ENCODE data around the gene SPTBN1.

SPTBN1 gene

DNA sequence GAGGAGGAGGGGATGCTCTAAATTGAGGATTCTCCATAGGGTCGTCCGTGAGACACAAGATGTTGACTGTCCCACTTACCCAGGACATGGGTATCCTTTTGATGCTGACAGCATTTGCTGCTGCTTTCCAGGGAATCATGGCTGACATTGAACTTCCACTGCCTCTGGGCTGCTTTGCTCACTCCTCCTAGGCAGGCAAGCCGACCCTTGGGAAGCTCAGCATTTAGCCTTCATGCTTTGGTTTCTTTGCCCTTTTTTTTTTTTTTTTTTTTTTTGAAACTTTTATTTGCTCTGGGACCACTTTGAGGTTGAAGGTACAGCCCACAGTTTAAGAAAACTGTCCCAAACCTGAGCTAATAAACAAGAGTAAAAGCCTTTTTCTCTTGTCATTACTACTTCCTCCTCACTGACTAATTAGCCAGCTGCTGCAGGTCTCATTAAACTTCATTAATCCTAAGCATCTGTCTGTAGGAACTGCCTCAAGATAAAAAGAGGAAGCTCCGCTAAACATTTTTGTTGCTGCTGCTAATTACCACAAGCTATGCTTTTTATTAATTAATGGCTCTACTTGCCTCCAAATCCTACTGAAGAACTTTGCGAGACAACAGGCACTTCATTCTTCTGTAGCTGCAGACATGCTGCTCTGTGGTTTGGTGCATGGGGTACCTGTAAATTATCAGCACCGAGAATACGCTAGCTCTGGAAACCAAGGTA is 125.4 kb downstream of the SPTBN1 start:
- H3K27me3 Mint-ChIP-seq, result no peaks in the 10 kb centered on the region
- DNase-seq, result no peak
- no peaks in the 10 kb centered on the region for H3K9me3 Mint-ChIP-seq
- CTCF ChIA-PET, result interaction anchor here (1.0 to 1.3 kb wide), 3 partner anchors 19 to 24 kb away, joined by 3 to 6 read pairs (median 4); no protein-coding TSS in a partner anchor
- H3K27ac Mint-ChIP-seq, result peak overlapping the region; percentile 83
- H3K4me3 Mint-ChIP-seq, result peak overlapping the region; percentile 18
- H3K36me3 Mint-ChIP-seq, result peaks cover 44% of the 10 kb centered on the region
- peaks cover 96% of the 10 kb centered on the region for H3K4me1 Mint-ChIP-seq

DNA sequence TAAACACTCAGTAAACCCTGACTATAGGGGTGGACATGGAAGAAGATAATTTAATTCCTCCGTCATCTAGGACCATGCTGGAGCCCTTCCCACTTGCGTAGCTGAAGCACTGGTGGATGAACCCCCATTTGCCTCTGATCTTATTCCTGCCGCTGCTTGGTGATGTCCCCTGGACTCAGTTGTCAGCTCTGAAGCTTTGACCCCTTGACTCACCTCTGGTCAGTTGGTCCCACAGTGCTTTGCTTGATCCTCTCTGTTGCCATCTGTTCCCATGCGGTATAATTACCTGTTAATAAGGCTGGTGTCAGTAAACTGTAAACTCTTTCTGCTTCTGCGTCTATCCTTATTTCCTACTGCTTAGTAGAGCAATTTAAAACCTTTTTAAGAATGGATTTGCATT is 126.9 kb downstream of the SPTBN1 start:
- H3K4me1 Mint-ChIP-seq, result peaks cover 96% of the 10 kb centered on the region
- H3K27me3 Mint-ChIP-seq, result no peaks in the 10 kb centered on the region
- DNase-seq, result no peak
- peaks cover 37% of the 10 kb centered on the region for H3K36me3 Mint-ChIP-seq
- no peak overlapping the region for H3K4me3 Mint-ChIP-seq
- CTCF ChIA-PET, result no interaction called here
- no peaks in the 10 kb centered on the region for H3K9me3 Mint-ChIP-seq
- H3K27ac Mint-ChIP-seq, result peak overlapping the region; percentile 59

DNA sequence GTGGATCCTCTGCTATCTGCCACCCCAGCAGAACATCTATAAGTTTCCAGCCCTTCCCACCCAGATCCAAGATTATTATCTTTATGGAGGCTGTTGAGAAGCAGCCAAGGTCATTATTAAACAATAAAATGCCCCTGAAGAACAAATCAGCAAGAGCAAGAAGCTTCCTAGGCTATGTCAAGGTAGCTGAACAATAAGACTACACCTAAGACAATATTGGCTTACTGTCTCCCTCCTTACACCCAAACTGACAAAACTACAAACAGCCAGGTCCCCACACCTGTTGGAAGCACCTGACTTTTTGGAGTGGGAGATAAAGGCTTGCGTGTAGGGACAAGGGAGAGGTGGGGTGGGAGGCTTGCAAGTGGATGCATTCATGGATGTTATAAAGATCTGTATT is 128.5 kb downstream of the SPTBN1 start:
- CTCF ChIA-PET, result interaction anchor here (0.9 kb wide), 1 partner anchor 9 kb away, joined by 3 read pairs; no protein-coding TSS in a partner anchor
- peak overlapping the region; percentile 91 for H3K27ac Mint-ChIP-seq
- H3K27me3 Mint-ChIP-seq, result no peaks in the 10 kb centered on the region
- DNase-seq, result no peak
- H3K9me3 Mint-ChIP-seq, result no peaks in the 10 kb centered on the region
- no peak overlapping the region for H3K4me3 Mint-ChIP-seq
- H3K4me1 Mint-ChIP-seq, result peaks cover 96% of the 10 kb centered on the region
- peaks cover 41% of the 10 kb centered on the region for H3K36me3 Mint-ChIP-seq

- CTCF ChIA-PET, result interaction anchor here (0.9 kb wide), 1 partner anchor 10 kb away, joined by 3 read pairs; no protein-coding TSS in a partner anchor
- no peaks in the 10 kb centered on the region for H3K9me3 Mint-ChIP-seq
- peak overlapping the region; percentile 91 for H3K27ac Mint-ChIP-seq
- H3K36me3 Mint-ChIP-seq, result peaks cover 37% of the 10 kb centered on the region
- H3K27me3 Mint-ChIP-seq, result no peaks in the 10 kb centered on the region
- DNase-seq, result no peak
- H3K4me3 Mint-ChIP-seq, result peak overlapping the region; percentile 71
- peaks cover 96% of the 10 kb centered on the region for H3K4me1 Mint-ChIP-seq
Measured at GRCh38 chr2:54585136-54585733, 129.1 kb downstream of the SPTBN1 start.

DNA sequence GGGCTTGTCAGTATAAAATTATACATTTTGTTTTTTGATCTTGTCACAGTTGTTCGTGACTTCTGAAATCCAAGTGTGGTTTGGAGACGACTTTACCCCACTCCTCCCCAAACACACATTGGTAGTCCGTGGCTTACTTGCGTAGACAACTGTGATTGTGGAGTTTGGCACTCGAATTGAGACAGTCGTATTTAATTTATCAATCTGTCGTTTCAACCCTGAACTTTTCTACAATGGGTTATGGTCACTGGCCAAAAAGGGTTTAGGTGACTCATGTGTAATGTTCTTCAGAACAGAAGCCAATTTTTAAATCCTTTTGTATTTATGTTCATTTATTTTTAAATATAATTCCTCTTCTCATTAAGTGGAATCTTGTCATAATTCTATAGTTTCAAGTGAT is 129.9 kb downstream of the SPTBN1 start:
- H3K27me3 Mint-ChIP-seq, result no peaks in the 10 kb centered on the region
- H3K9me3 Mint-ChIP-seq, result no peaks in the 10 kb centered on the region
- CTCF ChIA-PET, result interaction anchor here (0.8 to 1.2 kb wide), 4 partner anchors 10 to 71 kb away, joined by 3 to 7 read pairs (median 3); no protein-coding TSS in a partner anchor
- H3K27ac Mint-ChIP-seq, result peak overlapping the region; percentile 91
- DNase-seq, result no peak
- H3K4me1 Mint-ChIP-seq, result peaks cover 97% of the 10 kb centered on the region
- H3K36me3 Mint-ChIP-seq, result peaks cover 39% of the 10 kb centered on the region
- H3K4me3 Mint-ChIP-seq, result peak overlapping the region; percentile 71

DNA sequence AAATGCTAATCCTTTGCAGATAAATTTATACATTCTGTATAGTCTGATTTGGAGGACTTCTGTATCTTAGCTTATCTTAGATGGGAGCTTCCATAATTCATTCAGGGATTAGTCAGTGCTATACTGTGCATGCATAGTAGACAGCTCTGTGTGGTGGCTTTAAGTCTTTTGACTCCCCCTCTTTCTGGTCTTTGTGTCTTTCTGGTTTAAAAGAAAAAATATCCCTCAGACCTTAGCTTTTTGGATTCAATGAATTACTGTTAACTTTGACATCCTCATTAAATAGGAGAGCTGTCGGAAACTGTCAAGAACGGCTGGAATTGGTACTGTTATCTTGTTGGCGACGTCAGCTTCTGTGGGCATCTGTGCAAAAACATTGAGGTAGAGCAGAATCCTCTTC is 130.4 kb downstream of the SPTBN1 start:
- no peak for DNase-seq
- Mint-ChIP-seq H3K9me3 (no peaks in the 10 kb centered on the region), H3K27ac (peak overlapping the region; percentile 91), H3K27me3 (no peaks in the 10 kb centered on the region), H3K36me3 (peaks cover 42% of the 10 kb centered on the region), H3K4me1 (peaks cover 97% of the 10 kb centered on the region), H3K4me3 (peak overlapping the region; percentile 29)
- CTCF ChIA-PET, result interaction anchor here (0.8 to 1.2 kb wide), 4 partner anchors 10 to 70 kb away, joined by 3 to 7 read pairs (median 3); no protein-coding TSS in a partner anchor

DNA sequence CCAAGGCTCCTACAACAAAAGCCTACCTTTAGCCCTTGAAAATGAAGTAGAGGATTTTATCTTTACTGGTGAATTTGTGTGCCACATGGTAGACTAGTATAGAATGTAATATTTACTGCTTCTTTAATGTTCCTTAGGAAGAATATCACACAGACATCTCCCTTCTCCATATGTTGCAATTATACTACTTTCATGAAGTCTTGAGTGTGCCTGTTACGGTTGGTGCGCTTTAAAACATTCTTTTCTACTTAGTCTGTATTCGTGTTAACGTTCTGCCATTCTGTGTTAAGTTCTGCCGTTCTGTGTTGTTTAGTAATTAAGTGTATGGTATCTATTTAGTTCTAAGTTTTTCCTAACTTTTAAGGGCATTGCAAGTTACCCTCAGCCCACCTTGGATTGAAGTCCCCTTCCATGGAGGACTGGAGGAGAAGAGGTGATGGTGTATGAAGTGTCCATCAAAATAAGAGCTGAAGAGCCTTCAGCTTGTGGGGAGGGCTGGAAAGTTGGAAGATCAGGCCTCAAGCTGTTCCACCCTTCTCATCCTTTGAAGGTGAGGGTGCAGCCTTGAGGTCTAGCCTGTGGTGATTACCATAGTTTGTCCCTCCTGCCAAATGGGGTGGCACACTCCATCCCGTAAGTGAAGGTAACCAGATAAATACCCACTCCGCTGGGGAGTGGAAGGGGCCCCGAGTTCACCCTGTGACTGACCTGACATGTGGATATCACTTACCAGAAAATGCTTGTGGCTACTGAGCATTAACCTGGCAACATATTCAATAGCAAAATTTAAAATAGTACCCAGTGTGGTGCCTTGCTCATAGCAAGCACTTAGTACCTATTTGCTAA is 131.3 kb downstream of the SPTBN1 start:
- H3K27me3 Mint-ChIP-seq, result no peaks in the 10 kb centered on the region
- H3K9me3 Mint-ChIP-seq, result no peaks in the 10 kb centered on the region
- no peak for DNase-seq
- peaks cover 96% of the 10 kb centered on the region for H3K4me1 Mint-ChIP-seq
- CTCF ChIA-PET, result interaction anchor here (0.7 to 1.2 kb wide), 3 partner anchors 11 to 63 kb away, joined by 3 to 7 read pairs (median 3); no protein-coding TSS in a partner anchor
- H3K27ac Mint-ChIP-seq, result peak overlapping the region; percentile 97
- peaks cover 37% of the 10 kb centered on the region for H3K36me3 Mint-ChIP-seq
- H3K4me3 Mint-ChIP-seq, result no peak overlapping the region

DNA sequence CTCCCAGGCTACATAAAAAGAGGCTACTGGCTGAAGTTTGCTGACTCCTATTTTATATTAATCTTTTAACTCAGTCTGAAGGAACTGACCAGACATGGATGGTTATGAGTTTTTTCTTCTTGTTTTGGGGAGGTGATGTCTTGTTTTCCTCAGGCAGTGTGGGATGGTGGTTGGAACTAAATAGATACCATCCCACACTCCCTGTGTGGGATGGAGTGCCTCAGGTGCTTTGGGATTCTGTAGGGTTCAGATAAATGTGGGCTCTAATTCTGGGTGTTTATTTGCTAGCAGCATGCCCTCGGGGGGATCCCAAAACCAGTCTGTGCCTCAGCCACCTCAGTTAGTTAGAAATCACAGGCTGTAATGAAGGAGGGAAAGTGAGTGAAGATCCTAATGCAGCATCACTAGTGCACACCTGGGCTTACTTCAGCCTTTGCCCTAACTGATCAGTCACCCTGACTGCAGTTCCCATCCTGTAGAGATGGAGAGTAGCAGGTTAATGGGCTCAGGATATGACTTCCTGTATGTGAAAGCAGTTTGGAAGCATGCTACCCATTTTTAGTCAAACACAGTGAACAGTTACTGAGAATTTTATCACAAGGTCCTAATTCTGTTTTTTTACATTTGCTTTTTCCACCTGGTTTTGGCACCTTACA is 132.2 kb downstream of the SPTBN1 start:
- H3K27me3 Mint-ChIP-seq, result no peaks in the 10 kb centered on the region
- no peaks in the 10 kb centered on the region for H3K9me3 Mint-ChIP-seq
- H3K27ac Mint-ChIP-seq, result peak overlapping the region; percentile 97
- no peak overlapping the region for H3K4me3 Mint-ChIP-seq
- CTCF ChIA-PET, result interaction anchor here (0.7 kb wide), 1 partner anchor 64 kb away, joined by 3 read pairs; no protein-coding TSS in a partner anchor
- H3K36me3 Mint-ChIP-seq, result peaks cover 38% of the 10 kb centered on the region
- no peak for DNase-seq
- H3K4me1 Mint-ChIP-seq, result peaks cover 96% of the 10 kb centered on the region

DNA sequence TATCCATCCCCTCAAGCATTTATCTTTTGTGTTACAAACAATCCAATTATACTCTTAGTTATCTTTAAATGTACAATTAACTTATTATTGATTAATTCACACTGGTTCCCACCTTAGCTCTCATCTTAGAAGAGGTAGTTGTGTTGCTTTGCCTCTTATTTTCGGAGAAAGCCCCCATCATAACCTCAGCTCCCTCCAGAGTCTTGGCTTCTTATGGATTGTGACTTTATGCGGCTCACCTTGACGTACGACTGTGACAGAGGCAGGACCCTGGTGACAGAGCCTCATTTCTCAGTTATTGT is 132.9 kb downstream of the SPTBN1 start:
- H3K27me3 Mint-ChIP-seq, result no peaks in the 10 kb centered on the region
- CTCF ChIA-PET, result interaction anchor here (0.9 kb wide), 1 partner anchor 65 kb away, joined by 4 read pairs; no protein-coding TSS in a partner anchor
- H3K36me3 Mint-ChIP-seq, result peaks cover 34% of the 10 kb centered on the region
- peak overlapping the region; percentile 64 for H3K4me3 Mint-ChIP-seq
- DNase-seq, result no peak
- H3K9me3 Mint-ChIP-seq, result no peaks in the 10 kb centered on the region
- peak overlapping the region; percentile 97 for H3K27ac Mint-ChIP-seq
- peaks cover 92% of the 10 kb centered on the region for H3K4me1 Mint-ChIP-seq

DNA sequence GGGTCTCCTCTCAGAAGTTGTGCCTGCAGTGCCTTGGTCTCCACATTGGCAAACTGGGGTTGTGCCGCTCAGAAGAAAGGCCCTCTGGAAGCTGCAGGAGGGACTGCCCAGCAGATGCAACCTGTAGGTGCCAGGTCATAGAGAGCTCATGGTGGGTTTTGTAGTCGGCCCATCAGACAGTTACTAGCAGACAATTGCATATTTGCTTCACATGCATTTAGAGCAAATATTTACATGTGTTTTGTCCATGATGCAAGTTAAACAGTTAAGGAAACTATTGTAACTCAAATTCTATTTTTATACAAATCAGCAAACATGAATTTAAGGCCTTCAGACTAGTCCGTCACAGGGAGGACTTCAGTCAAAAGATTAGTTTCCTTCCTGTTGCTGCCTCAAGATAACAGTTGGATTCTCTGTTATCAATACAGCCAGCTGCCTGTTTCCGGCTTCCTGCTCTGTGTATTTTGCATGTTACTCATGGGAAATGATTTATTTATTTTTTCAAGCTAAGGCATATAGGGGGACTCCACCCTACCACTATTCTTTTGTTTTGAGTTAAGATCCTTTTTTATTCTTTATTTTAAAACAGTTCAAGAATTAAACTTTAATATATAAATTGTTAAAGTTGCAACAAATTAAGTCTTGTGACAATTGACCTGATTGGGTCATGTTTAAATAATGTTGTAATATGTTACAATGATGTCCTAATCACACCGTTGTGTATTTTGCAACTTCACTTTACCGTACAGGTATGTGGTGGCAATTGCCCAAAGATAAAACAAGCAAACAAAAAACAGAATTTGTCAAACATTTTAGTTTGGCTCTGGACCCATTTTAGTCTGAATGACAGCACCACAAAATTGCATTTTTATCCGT is 133.5 kb downstream of the SPTBN1 start:
- peaks cover 90% of the 10 kb centered on the region for H3K4me1 Mint-ChIP-seq
- CTCF ChIA-PET, result interaction anchor here (0.9 to 1.9 kb wide), 2 partner anchors 16 to 66 kb away, joined by 4 to 5 read pairs; no protein-coding TSS in a partner anchor
- H3K27ac Mint-ChIP-seq, result peak overlapping the region; percentile 97
- peak overlapping the region; percentile 64 for H3K4me3 Mint-ChIP-seq
- H3K36me3 Mint-ChIP-seq, result peaks cover 37% of the 10 kb centered on the region
- no peaks in the 10 kb centered on the region for H3K27me3 Mint-ChIP-seq
- DNase-seq, result peak; percentile 66
- H3K9me3 Mint-ChIP-seq, result no peaks in the 10 kb centered on the region

GRCh38 chr2:54590216-54591120 is 134.3 kb downstream of the SPTBN1 start:
- H3K27ac Mint-ChIP-seq, result peak overlapping the region; percentile 82
- H3K36me3 Mint-ChIP-seq, result peaks cover 40% of the 10 kb centered on the region
- DNase-seq, result no peak
- H3K27me3 Mint-ChIP-seq, result no peaks in the 10 kb centered on the region
- peaks cover 90% of the 10 kb centered on the region for H3K4me1 Mint-ChIP-seq
- CTCF ChIA-PET, result interaction anchor here (0.9 to 1.9 kb wide), 2 partner anchors 15 to 27 kb away, joined by 3 to 5 read pairs; no protein-coding TSS in a partner anchor
- no peaks in the 10 kb centered on the region for H3K9me3 Mint-ChIP-seq
- H3K4me3 Mint-ChIP-seq, result peak overlapping the region; percentile 5

GRCh38 chr2:54591551-54591950 is 135.4 kb downstream of the SPTBN1 start:
- no peak overlapping the region for H3K4me3 Mint-ChIP-seq
- peak overlapping the region; percentile 71 for H3K27ac Mint-ChIP-seq
- CTCF ChIA-PET, result interaction anchor here (0.9 to 1.3 kb wide), 2 partner anchors 9 to 28 kb away, joined by 3 read pairs; no protein-coding TSS in a partner anchor
- H3K27me3 Mint-ChIP-seq, result no peaks in the 10 kb centered on the region
- no peaks in the 10 kb centered on the region for H3K9me3 Mint-ChIP-seq
- peaks cover 91% of the 10 kb centered on the region for H3K4me1 Mint-ChIP-seq
- DNase-seq, result no peak
- H3K36me3 Mint-ChIP-seq, result peaks cover 48% of the 10 kb centered on the region
